Kidney epithelial cell (primary cell): ENCODE measurements around the gene RDH12. TPM values are rescaled to one million over a fixed set of nuclear protein-coding genes. Genes with fewer than 3 reads are reported as not detected.
"Not testable (repeated sequence)": the region's sequence is repeated elsewhere in the genome, so short reads cannot be mapped to it uniquely, and the experiment has no call there.

ENCODE experiments used
- DNase-seq: peaks from one replicate; pipeline ENCODE4 v3.0.0-alpha.2; 2010; ENCODE audit warnings: low read depth
- H3K27me3 ChIP-seq: 2 replicates; pipeline ENCODE4 v1.6.0; 2011; ENCODE audit warnings: low read length; ENCODE audit not compliant: control insufficient read depth, insufficient read depth
- H3K36me3 ChIP-seq: 2 replicates; pipeline ENCODE4 v1.5.1; 2011; ENCODE audit warnings: low read length; ENCODE audit not compliant: control insufficient read depth, insufficient read depth
- H3K4me3 ChIP-seq: 2 replicates; pipeline ENCODE4 v1.5.1; 2011; ENCODE audit warnings: low read depth, mild to moderate bottlenecking, control low read depth, low read length
- total RNA-seq: library from RNA; depleted of rRNA; stranded (reverse); fragments of >200 nt; gene quantifications from 2 replicates; pipeline ENCODE4 v1.2.3, GENCODE V29; 2015
- TF ChIP-seq, protein P1 (sequence below): IDR thresholded peaks from 2 replicates; pipeline ENCODE4 v1.5.1; 2011; ENCODE audit warnings: mild to moderate bottlenecking, moderate library complexity, low read length, control low read depth, inconsistent platforms; ENCODE audit not compliant: insufficient read depth, poor library complexity, severe bottlenecking

RDH12 gene
- total RNA-seq, 1 donor from 2014 or later: not detected

DNA sequence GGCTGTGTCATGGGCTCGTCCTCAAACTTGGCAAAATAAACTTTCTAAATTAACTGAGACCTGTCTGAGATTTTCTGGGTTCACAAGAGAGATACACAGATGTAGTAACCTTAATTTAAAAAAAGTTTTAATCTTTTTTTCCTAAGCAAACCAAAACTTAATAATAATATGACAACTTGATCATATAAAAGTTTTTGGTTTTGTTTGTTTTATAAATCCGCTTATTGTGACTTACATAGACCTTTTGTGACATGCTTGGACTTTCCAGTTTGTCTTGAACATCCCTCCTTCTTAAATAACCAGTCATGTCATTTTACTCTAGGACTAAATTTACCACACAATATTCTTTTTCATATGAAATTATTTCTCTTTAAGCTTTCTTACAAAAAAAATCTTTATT, 8.5 kb downstream of the RDH12 start:
- DNase-seq: no peak
- no peaks in the 10 kb centered on the region for H3K36me3 ChIP-seq
- H3K27me3 ChIP-seq: no peaks in the 10 kb centered on the region
- TF ChIP-seq, protein P1, sequence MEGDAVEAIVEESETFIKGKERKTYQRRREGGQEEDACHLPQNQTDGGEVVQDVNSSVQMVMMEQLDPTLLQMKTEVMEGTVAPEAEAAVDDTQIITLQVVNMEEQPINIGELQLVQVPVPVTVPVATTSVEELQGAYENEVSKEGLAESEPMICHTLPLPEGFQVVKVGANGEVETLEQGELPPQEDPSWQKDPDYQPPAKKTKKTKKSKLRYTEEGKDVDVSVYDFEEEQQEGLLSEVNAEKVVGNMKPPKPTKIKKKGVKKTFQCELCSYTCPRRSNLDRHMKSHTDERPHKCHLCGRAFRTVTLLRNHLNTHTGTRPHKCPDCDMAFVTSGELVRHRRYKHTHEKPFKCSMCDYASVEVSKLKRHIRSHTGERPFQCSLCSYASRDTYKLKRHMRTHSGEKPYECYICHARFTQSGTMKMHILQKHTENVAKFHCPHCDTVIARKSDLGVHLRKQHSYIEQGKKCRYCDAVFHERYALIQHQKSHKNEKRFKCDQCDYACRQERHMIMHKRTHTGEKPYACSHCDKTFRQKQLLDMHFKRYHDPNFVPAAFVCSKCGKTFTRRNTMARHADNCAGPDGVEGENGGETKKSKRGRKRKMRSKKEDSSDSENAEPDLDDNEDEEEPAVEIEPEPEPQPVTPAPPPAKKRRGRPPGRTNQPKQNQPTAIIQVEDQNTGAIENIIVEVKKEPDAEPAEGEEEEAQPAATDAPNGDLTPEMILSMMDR: no peak
- no peak overlapping the region for H3K4me3 ChIP-seq

DNA sequence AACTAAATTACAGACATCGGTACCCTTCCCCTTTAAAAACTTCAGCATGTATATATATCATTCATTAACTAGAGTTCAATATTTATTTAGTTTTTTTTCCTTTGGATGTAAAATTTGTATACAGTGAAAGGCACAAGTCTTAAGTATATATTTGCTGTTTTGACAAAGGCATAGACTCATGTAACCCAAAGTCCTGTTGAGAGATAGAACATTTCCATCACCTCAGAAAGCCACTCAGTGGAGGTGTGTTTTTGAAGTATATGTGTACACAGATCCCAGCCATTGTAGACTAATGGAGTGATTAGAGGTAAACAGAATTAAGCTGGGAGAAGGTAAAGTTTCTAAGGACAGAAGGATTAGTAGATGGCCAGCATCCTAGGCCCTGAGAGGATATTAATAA, 15.4 kb downstream of the RDH12 start:
- TF ChIP-seq, protein P1: no peak
- Histone ChIP-seq H3K4me3 (no peak overlapping the region), H3K36me3 (no peaks in the 10 kb centered on the region), H3K27me3 (peaks cover 3% of the 10 kb centered on the region)
- DNase-seq: no peak

DNA sequence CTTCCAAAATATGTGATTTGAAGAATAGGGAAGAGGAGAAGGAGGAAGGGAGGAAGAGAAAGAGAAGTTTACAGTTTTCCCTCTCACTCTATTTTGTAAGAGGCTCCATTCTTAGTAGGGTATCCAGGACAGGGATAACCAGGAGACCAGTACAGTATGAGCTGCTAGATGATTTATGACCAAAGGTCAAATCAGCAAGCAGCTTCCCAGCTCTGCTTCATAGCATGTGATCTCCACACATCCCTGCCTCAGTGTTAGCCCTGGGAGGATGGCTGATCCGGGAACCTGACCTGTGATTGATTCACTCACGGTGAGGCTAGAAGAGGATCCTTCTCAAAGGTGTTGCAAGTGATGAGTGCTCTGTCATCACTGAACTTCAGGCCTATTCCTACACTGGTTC, 16.6 kb downstream of the RDH12 start:
- Histone ChIP-seq H3K4me3 (no peak overlapping the region), H3K36me3 (no peaks in the 10 kb centered on the region), H3K27me3 (peaks cover 3% of the 10 kb centered on the region)
- no peak for DNase-seq
- TF ChIP-seq, protein P1: no peak

DNA sequence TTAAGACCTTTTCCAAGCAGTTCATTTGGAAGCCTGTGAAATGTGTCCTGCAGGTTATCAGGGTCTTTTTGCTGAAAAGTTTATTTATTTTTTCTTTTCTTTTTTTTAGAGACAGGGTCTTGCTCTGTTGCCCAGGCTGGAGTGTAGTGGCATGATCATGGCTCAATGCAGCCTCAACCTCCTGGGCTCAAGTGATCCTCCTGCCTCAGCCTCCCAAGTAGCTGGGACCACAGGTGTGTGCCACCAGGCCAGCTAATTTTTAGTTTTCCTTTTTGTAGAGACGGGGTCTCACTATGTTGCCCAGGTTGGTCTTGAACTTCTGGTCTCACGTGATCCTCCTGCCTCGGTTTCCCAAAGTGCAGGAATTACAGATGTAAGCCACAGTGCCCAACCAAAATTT, 17.7 kb downstream of the RDH12 start:
- DNase-seq, H3K27me3 ChIP-seq, H3K36me3 ChIP-seq, H3K4me3 ChIP-seq: not testable (repeated sequence)

DNA sequence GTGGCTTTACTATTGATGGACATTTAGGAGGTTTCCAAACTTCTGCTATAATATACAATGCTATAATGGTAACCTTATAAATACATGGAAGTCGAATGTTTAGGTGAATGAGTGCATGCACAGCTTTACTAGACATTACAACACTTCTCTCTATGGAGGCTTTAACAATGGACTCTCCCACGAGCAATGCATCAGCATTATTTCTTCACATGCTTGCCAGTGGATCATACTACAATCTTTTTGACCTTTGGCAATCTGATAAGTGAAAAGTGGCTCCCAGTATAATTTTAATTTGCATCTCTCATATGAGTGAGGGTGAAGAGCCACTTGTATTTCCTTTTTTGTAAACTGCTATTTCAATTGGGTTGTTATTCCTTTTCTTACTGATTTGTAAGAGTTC, 18.2 kb downstream of the RDH12 start:
- TF ChIP-seq, protein P1: no peak
- no peaks in the 10 kb centered on the region for H3K36me3 ChIP-seq
- no peak overlapping the region for H3K4me3 ChIP-seq
- H3K27me3 ChIP-seq: peaks cover 3% of the 10 kb centered on the region
- DNase-seq: no peak

DNA sequence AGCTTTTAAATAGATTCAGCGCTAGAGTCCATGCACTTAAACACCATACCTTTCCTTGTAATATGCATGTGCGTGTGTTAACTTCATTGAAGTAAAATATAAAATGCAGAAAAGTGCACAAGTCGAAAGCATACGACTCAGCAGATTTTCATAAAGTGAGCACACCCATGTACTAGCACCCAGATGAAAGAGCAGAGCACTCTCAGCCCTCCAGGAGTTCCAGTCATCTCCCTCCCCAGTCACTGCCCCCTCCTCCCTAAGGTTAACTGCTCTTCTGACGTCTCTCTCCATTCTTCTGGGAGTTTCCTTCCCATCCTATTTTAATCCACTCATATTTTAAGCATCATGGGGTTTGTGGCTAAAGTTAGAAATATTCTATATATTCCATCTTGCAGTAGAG, 20.2 kb downstream of the RDH12 start:
- TF ChIP-seq, protein P1: no peak
- Histone ChIP-seq H3K4me3 (no peak overlapping the region), H3K27me3 (peaks cover 3% of the 10 kb centered on the region), H3K36me3 (no peaks in the 10 kb centered on the region)
- DNase-seq: no peak
